HCT116 (cell line): Measurements from ENCODE around the gene CCNJ. TPM values are rescaled to one million over a fixed set of nuclear protein-coding genes. Genes with fewer than 3 reads are reported as not detected.

ENCODE experiments used
- ATAC-seq: fragments of 200-7000 bp; cut with Tn5 transposase; 2 replicates; pipeline ENCODE4 v1.9.1; 2020; ENCODE audit warnings: mild to moderate bottlenecking, moderate library complexity
- BruUV-seq: library from RNA; stranded (reverse); fragments of 400-500 nt; replicated peaks from 2 replicates; lab custom pipeline; 2021; lab: Mats Ljungman, UMichigan
- CTCF ChIA-PET: fragments of 300-600 bp; sonication (Branson Sonifier 250); formaldehyde crosslinking; loops from one replicate; lab custom pipeline; 2021; ENCODE audit warnings: antibody characterized with exemption; lab: Charles Lee
- POLR2A ChIA-PET: fragments of 300-600, 350-600 bp; sonication (Branson Sonifier 250); formaldehyde crosslinking; loops from one replicate; lab custom pipeline; 2021; ENCODE audit warnings: antibody characterized with exemption; lab: Charles Lee
- RAD21 ChIA-PET, 2 experiments: fragments of 300-600 bp; sonication (Branson Sonifier 250); formaldehyde crosslinking; loops; one replicate each; lab custom pipeline; 2023; ENCODE audit warnings: low total read pairs in 2 of 2; ENCODE audit not compliant: uncharacterized antibody in 2 of 2, unreplicated experiment in 2 of 2, low non-redundant PET in 1 of 2; lab: Charles Lee
- DNase-seq: peaks from one replicate; pipeline ENCODE4 v3.0.0-alpha.2; 2010; ENCODE audit warnings: low read depth, low spot score
- H2AFZ ChIP-seq: fragments of 200-600 bp; shearing (Covaris generic), sonication (generic); 2 replicates; pipeline ENCODE4 v1.6.1; 2017; ENCODE audit warnings: low read depth, mixed run types, mixed read lengths, antibody characterized with exemption, low read length; ENCODE audit not compliant: poor library complexity, severe bottlenecking
- H3K27ac ChIP-seq: 2 replicates; pipeline ENCODE4 v1.5.1; 2012; ENCODE audit warnings: low read depth, low read length
- H3K27me3 ChIP-seq: fragments of 200-600 bp; sonication (generic); 2 replicates; pipeline ENCODE4 v1.6.1; 2016; ENCODE audit warnings: mixed run types, low read length, mixed read lengths; ENCODE audit not compliant: insufficient read depth
- H3K36me3 ChIP-seq, 2 experiments: fragments of 200-500 bp in 1 of 2; fragments of 200-600 bp in 1 of 2; sonication (Bioruptor generic) in 1 of 2; sonication (generic) in 1 of 2; 2 replicates each; pipeline versions ENCODE4 v1.5.1 to v1.6.1; 2014 to 2016; ENCODE audit warnings: low read length in 2 of 2, inconsistent platforms in 1 of 2, mixed read lengths in 1 of 2, mixed run types in 1 of 2; ENCODE audit not compliant: insufficient read depth in 2 of 2, control insufficient read depth in 1 of 2
- H3K4me1 ChIP-seq, 2 experiments: fragments of 200-600 bp in 1 of 2; sonication (generic) in 1 of 2; 2 replicates each; pipeline versions ENCODE4 v1.5.1 to v1.6.1; 2012 to 2017; ENCODE audit warnings: low read length in 2 of 2, inconsistent platforms in 1 of 2, mild to moderate bottlenecking in 1 of 2, mixed read lengths in 1 of 2, mixed run types in 1 of 2, moderate library complexity in 1 of 2; ENCODE audit not compliant: insufficient read depth in 2 of 2, control insufficient read depth in 1 of 2
- H3K4me2 ChIP-seq: fragments of 200-600 bp; sonication (generic); 2 replicates; pipeline ENCODE4 v1.6.1; 2017; ENCODE audit warnings: mixed run types, low read length, mixed read lengths
- H3K4me3 ChIP-seq, 2 experiments: fragments of 200-600 bp in 1 of 2; sonication (generic) in 1 of 2; replicated peaks in 1 of 2; 2 replicates each; pipeline ENCODE4 v1.5.1; 2011 to 2016; ENCODE audit warnings: low read length in 2 of 2, control low read depth in 1 of 2, low read depth in 1 of 2, mild to moderate bottlenecking in 1 of 2, mixed read lengths in 1 of 2, mixed run types in 1 of 2
- H3K79me2 ChIP-seq: fragments of 200-600 bp; sonication (generic); 2 replicates; pipeline ENCODE4 v1.6.1; 2017; ENCODE audit warnings: mild to moderate bottlenecking, mixed run types, low read length, moderate library complexity, mixed read lengths; ENCODE audit not compliant: insufficient read depth
- H3K9ac ChIP-seq: fragments of 200-600 bp; sonication (generic); 2 replicates; pipeline ENCODE4 v1.6.1; 2016; ENCODE audit warnings: low read length, mixed read lengths
- H3K9me2 ChIP-seq: fragments of 200-600 bp; sonication (generic), shearing (Covaris generic); 2 replicates; pipeline ENCODE4 v1.6.1; 2017; ENCODE audit warnings: mixed run types, mild to moderate bottlenecking, moderate library complexity; ENCODE audit not compliant: insufficient read depth
- H3K9me3 ChIP-seq, 2 experiments: fragments of 200-500 bp in 1 of 2; fragments of 200-600 bp in 1 of 2; sonication (Bioruptor generic) in 1 of 2; sonication (generic) in 1 of 2; 2 replicates each; pipeline ENCODE4 v1.6.1; 2014 to 2017; ENCODE audit warnings: low read length in 2 of 2, mixed read lengths in 2 of 2, inconsistent platforms in 1 of 2, low read depth in 1 of 2, mild to moderate bottlenecking in 1 of 2, mixed run types in 1 of 2, moderate library complexity in 1 of 2; ENCODE audit not compliant: control insufficient read depth in 1 of 2, insufficient read depth in 1 of 2
- H4K20me1 ChIP-seq: fragments of 200-600 bp; sonication (generic), shearing (Covaris generic); 2 replicates; pipeline ENCODE4 v1.6.1; 2017; ENCODE audit warnings: mixed run types, mild to moderate bottlenecking, moderate library complexity; ENCODE audit not compliant: insufficient read depth
- CTCF ChIP-seq, 3 experiments: fragments of 200-600 bp in 1 of 3; sonication (generic) in 1 of 3; IDR thresholded peaks in 2 of 3; conservative IDR thresholded peaks in 1 of 3; 2 replicates each; pipeline ENCODE4 v1.5.1; 2012 to 2017; ENCODE audit warnings: low read depth in 2 of 3, low read length in 2 of 3, antibody characterized with exemption in 1 of 3, borderline replicate concordance in 1 of 3, control low read depth in 1 of 3, mild to moderate bottlenecking in 1 of 3, mixed read lengths in 1 of 3, mixed run types in 1 of 3, moderate library complexity in 1 of 3; ENCODE audit not compliant: insufficient read depth in 1 of 3
- EGR1 ChIP-seq: IDR thresholded peaks from 2 replicates; pipeline ENCODE4 v1.6.1; 2012; ENCODE audit warnings: low read depth
- REST ChIP-seq: IDR thresholded peaks from 2 replicates; pipeline ENCODE4 v1.6.1; 2012; ENCODE audit warnings: low read depth
- intact Hi-C: fragments of 100-400 bp; cut with micrococcal nuclease; formaldehyde crosslinking; loops from 2 replicates; pipeline ENCODE4 v1.10.0; 2022
- total RNA-seq: library from RNA; stranded (reverse); gene quantifications from one replicate; pipeline ENCODE4 v1.2.1, GENCODE V29; 2021; ENCODE audit not compliant: unreplicated experiment

The CCNJ gene
- total RNA-seq, 1 experiment from 2014 or later: 12.2 TPM

GRCh38 chr10:96023168-96023567 is 20.2 kb upstream of the CCNJ start:
- no peak overlapping the region for H3K9ac ChIP-seq
- TF ChIP-seq REST: no peak
- TF ChIP-seq, all 23 proteins: peak for 0
- CTCF ChIA-PET: no interaction called here
- H3K4me2 ChIP-seq: no peak overlapping the region
- no peaks in the 10 kb centered on the region for H4K20me1 ChIP-seq
- H3K27ac ChIP-seq: no peak overlapping the region
- intact Hi-C loops: no loop called here
- H3K4me3 ChIP-seq: no peak overlapping the region
- ATAC-seq: no peak
- no peaks in the 10 kb centered on the region for H3K36me3 ChIP-seq
- no peaks in the 10 kb centered on the region for H3K9me2 ChIP-seq
- RAD21 ChIA-PET: no interaction called here
- no peak overlapping the region for H2AFZ ChIP-seq
- peaks cover 0 to 4% of the 10 kb centered on the region in 2 experiments; a peak in 1 of 4 replicates for H3K4me1 ChIP-seq
- BruUV-seq: no TSS peak
- no peaks in the 10 kb centered on the region for H3K79me2 ChIP-seq
- no peaks in the 10 kb centered on the region for H3K27me3 ChIP-seq
- POLR2A ChIA-PET: no interaction called here
- DNase-seq: no peak
- H3K9me3 ChIP-seq: no peaks in the 10 kb centered on the region

GRCh38 chr10:96025566-96025965 is 17.8 kb upstream of the CCNJ start:
- H3K27ac ChIP-seq: no peak overlapping the region
- H3K9ac ChIP-seq: no peak overlapping the region
- intact Hi-C loops: no loop called here
- TF ChIP-seq EGR1 (no peak), CTCF (IDR thresholded peaks at IDR 0.05 in 2 of 3, conservative IDR thresholded peaks at IDR 0.05 in 1 of 3; ENCODE audit: borderline replicate concordance in 1 of 3, insufficient read depth in 1 of 3, low read depth in 2 of 3, low read length in 2 of 3) (peak in 2 of 3 experiments; percentile 40 to 46; a peak in 2 of 6 replicates)
- no peaks in the 10 kb centered on the region for H4K20me1 ChIP-seq
- H3K9me2 ChIP-seq: no peaks in the 10 kb centered on the region
- ChIA-PET CTCF (interaction anchor here (3.8 kb wide), 1 partner anchor 9 kb away, joined by 18 read pairs; no protein-coding TSS in a partner anchor), POLR2A (no interaction called here), RAD21 (no interaction called here)
- ATAC-seq: peak; percentile 100
- no peaks in the 10 kb centered on the region for H3K9me3 ChIP-seq
- no peaks in the 10 kb centered on the region for H3K79me2 ChIP-seq
- DNase-seq: peak; percentile 34
- H3K4me3 ChIP-seq: no peak overlapping the region
- no peaks in the 10 kb centered on the region for H3K27me3 ChIP-seq
- no peak overlapping the region for H3K4me2 ChIP-seq
- peaks cover 0 to 4% of the 10 kb centered on the region in 2 experiments; a peak in 1 of 4 replicates for H3K4me1 ChIP-seq
- no TSS peak for BruUV-seq
- no peaks in the 10 kb centered on the region for H3K36me3 ChIP-seq
- H2AFZ ChIP-seq: no peak overlapping the region
